Middle frontal gyrus (tissue), 1 donor: Measurements from ENCODE around the gene GAS6.

Experiments used
- DNase-seq: peaks from one replicate; pipeline ENCODE4 v3.0.0-alpha.2; 2015; ENCODE audit warnings: low spot score; ENCODE audit errors: extremely low spot score

GAS6 gene

DNA sequence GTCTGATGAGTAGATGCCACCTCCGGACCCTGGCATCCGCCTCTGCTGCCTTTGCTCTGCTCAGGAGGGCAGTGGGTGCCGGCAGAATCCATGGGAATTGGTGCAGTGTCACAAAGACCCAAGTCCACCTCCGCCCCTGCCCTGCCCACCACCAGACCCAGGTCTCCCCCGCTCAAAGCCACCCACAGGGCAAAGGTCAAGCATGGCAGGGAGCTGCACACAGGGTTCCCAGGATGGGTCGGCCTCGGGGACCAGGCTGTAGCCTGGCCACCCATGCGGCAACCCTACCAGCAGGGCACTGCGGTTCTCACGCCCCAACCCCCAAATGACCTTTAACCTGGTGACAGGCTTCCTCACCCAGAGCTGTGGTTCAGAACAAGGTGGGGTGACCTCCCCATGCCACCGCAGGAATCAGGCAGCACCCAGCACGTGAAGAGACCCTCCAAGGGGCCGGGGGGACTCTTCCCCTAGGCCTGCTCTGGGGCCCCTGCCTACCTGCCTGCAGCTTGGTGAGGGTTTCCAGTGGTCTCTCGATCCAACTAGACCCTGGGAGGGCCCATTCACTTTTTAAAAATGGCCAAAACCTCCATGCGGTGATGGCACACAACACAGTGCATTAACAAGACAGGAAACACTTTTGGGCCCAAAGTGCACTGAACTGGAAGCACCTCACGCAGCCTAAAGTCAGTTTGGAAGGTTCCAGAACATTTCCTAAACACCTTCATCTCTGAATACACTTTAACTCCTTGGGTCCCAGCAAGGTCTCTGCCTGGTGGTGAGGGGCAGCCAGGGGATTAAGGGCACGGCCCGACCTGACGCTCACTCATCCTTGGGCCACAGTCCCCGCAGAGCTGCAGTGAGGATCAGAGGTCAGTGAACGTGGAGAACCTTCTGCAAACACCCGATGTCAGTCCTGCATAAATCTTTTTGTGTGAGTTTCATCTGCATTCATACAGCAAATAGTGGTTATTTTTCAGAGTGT, 11.0 kb downstream of the GAS6 start:
- DNase-seq, result no peak

DNA sequence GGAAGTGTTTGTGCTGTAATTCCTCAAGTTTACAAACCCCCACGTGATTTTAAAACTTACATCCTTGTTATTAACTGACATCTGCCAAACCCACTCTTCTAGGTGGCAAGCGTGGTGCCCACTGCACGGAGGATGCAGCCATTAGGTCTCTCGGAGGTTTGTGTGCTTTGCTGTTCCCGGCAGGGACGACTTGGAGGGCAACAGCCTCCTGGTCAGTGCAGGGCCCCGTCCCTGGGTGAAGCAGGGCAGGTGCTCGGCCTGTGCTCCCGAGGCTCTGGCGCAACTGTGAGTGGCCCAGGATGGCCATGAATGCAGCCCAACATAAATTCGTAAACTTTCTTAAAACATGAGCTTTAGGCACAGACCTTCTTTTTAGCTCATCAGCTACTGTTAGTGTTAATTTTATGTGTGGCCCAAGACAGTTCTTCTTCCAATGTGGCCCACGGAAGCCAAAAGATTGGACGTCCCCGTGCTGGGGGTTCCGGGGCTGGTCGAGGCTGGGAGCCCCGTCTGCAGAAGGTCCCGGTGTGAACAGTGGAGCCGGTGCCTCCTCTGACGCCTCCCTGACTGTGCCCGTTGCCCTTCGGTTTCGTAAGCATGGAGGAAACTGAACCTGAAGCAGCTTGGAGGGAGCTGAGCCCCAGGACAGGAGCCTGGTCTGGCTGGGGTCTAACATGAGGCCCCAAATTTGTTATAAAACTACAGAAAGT, 11.9 kb downstream of the GAS6 start:
- no peak for DNase-seq

DNA sequence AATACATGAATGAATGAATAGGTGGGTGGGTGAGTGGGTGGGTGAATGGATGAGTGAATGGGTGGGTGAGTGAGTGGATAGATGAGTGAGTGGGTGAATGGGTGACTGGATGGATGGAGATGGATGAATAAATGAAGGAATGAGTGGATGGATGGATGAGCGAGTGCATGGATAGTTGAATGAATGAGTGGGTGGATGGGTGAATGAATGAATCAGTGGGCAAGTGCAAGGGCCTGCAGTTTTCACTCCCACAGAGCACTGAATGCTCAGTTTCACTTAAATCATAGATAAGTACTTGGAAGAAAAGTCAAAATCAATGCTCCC, 12.4 kb downstream of the GAS6 start:
- no peak for DNase-seq

DNA sequence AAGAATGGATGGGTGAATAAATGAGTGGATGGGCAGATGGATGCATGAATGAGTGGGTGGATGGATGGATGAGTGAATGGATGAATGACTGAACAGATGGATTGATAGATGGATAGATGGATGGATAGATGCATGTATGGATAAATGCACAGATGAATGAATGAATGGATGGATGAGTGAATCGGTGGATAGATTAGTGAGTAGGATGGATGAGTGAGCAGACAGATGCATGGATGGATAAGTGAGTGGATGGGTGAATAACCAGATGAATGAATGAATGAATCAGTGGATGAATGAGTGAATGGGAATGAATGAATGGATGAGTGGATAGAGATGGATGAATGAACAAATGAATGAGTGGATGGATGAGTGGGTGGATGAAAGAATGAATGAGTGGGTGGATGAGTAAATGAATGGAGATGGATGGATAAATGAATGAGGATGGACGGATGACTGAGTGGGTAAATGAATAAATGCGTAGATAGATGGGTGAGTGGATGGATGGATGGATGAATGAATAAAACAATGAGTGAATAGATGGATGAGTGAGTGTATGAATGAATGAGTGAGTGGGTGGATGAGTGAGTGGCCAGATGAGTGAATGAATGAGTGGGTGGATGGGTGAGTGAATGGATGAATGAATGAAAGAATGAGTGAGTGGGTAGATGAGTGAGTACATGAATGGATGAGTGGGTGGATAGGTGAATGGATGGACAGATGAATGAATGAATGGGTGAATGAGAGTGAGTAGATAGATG, 13.0 kb downstream of the GAS6 start:
- DNase-seq, result no peak

DNA sequence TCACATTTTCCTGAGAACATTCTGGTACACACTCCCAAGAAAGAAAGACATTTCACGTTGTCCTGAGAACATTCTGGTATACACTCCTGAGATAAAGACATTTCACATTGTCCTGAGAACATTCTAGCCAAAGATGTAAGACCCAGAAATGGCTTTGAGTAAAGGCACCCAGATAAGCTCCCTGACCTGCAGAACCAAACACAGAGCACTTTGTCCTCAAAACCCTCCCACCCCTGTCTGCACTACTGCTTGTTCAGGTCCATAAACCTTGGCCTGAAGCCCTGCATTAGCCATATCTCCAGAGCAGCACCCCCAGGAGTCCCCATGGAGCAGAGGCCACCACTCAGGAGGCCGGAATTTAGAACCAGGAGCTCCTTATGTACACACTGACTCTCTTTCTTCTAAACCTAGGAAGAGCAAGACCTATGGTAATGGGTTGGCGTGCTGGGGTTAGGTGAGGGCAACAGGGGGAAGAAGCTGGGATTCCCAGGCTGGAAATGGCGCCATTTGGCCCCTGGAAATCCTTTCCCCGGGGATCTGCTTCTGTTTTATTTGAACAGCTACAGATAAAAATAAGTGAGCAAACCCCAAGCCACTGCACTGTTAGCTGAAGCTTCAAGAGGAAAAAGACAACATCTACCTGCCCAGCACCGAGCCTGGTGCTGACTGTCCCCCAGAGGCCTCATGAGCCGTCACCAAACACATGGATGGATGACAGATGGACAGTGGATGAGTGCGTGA, 13.7 kb downstream of the GAS6 start:
- DNase-seq, result no peak

DNA sequence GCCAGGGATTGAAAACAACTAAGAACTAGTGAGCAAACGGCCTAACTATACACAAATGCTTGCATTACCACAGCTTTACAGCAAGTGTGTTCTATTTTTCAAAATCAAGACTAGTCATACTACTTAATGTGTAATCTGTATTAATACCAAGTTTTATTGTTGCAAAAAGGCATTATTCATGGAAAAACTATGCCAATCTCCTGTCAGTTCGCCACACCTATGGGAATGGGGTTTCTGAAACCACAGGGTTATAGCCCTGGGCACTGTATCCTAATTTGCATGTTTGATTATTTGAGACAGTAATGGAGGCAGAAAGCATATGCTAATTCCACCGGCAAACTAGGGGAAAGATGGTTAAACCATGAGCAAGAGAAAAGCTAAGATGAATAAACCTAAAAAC, 14.3 kb downstream of the GAS6 start:
- no peak for DNase-seq

DNA sequence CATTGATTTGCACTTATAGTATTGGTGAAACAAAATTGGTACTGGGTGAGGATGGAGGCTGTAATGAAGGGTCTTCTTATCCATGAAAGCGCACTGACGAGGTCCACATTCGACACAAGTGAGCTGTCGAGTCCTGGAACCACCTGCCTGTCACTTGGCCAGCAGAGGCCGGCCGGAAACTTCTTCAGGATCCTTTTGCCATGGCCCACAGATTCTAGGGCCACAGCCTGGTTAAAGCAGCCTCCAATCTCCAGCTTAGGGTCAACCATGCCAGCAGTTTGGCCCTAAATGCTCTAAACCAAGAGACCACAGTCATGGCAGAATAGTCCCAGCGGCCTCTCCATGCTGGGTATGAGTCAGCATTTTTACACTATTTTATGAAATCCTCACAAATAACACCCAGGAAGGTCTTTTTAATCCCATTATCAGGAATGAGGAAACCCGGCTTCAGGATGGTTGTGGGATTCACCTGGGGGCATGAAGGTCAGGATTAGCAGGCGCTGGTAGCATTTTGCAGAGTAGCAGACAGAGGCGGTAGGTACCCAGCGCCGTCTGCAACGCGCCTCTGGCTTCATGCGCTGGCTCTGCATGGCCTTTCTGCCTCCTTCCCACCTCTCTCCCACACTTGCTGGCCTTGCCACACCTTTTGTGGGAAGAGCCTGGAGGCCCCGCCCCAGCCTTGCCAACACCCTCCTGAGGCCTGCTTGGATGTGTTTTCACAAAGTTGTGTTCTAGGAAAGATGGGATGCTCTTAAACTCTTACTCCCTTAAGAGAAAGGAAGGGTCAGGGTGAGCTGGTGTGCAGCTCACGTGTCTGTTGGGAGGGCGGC, 15.2 kb downstream of the GAS6 start:
- no peak for DNase-seq

DNA sequence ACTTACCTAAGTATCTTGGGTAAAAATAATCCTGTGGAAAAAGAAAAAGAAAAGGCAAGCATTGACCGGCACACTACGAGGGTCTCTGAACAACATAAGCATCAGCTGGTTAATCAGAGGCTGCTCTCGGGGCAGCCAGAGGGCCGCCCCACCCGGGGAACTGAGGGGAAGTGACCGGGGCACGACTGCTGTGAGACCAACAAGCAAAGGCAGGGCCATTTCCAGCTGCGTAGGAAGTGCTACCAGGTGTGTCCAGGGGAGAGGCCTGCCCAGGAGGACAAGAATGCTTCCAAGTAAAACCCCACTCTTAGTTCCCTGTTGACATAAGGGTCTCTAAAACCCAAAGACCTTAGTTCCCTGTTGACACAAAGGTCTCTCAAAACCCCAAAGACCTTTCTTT, 15.9 kb downstream of the GAS6 start:
- DNase-seq, result no peak

DNA sequence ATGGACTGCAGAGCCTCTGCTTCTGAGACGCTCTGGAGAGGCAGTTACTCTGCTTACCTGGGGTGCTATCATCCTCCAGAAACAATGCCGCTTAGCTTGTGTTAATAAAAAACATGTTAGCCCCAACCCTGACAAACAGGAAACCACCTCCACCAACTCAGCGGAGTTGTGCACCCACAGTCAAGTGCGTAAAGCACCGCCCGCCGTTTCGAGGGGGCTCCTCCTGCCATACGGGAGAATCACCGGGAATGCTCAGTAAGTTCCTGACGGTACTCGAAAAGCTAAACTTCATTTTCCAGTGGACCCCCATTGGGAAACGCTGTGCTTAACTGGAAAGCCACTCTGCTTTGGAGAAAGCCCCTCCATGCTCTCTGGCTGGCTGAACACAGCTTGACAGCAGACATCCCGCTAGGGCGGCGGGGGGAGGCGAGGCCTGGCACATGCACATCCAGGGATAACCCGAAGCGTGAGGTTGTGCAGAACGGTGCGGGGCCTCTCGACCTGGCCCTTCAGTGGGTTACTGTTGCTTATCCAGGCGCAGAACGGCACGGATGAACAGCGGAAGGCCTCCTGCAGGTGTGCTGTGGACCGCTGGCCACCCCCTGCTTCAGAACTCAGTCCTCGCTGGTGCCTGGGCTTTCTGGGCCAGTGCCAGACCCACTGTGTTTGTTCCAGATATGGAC, 17.1 kb downstream of the GAS6 start:
- no peak for DNase-seq

DNA sequence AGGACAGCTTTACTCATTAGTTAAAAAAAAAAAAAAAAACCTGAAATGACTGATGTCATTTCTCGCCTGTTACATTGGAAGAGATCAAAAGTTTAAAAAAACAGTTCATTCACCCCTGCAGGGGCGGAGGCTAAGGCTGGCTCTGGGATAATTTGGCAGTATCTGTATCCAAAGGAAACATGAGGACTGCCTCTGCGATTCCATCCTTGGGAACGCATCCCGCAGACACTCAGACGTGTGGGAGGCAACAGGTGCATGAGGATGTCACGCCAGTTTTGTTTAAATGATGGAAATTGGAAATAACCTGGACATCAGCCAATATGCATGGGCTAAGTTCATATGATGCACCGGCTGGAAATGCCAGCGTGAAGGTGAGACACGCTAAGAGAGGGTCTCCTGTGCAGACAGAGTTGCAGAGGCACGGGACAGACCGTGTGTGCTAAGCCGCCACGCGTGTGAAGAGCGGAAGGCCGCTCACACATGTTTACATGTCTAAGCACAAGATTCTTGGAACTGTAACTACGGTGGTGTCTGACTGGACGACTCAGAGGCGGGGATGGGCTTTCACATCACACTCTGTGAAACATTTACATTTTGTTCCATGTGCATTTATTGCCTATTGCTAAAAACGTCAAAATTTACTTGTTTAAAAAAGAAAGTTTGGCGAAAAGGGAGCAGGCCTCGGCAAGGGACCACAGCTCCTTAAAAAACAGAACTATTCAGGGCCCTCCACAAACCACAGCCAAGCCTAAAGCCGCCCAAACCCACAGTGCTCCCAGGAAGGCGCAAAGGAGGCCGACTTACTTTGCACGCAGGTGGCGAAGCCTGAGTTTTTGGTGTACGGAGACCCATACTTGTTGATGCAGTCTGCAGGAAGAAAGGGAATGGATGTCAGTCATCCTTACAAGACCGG, 17.9 kb downstream of the GAS6 start:
- no peak for DNase-seq

DNA sequence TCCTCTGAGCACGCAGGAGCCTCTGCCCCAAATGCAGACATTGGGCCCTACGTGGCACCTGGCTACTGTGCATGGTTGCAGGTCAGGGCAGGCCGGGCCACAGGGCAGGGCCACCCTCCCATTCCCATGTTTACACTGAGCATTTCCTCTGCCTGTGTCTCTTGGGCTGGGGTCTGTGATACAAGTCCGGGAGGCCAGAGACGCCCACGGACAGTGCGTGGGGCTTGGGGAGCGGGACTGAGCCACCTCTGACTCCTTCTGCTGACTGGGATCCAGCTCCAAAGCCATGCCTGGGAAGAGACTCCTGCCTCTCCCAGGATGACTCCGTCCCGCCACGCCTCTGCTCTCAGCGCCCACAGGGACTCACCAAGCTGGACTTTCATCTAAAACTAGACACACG, 18.8 kb downstream of the GAS6 start:
- no peak for DNase-seq

DNA sequence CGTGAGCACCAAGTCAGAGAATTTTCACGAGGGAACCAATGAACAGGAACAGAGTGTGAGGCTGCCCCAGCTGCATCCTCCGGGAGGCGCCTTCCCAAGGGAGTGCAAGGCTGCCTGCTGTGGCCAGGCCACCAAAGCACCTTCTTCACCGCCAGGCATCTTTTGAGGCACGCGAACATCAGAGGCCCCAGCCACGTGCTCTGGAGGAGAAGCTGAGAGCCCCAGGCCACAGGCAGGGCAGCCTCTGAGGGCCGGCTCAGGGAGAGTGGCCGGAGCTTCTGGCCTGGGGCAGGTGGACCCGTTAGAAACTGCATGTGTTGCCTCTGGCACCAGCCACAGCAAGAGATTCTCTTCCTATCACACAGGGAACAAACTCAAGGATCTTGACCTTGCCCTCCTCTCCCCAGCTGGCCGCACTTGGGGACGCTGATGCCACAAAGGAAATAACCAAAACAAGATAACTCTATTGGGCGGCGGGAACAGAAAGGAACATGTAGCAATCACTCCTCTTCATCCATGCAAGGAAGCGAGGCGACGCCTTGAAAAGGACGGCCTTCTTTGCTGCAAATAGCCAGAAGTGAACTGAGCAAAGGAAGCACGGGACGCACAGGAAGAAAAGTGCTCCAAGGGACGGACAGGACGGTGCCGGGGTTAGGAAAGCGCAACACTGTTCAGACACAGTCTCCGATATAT, 19.9 kb downstream of the GAS6 start:
- no peak for DNase-seq

DNA sequence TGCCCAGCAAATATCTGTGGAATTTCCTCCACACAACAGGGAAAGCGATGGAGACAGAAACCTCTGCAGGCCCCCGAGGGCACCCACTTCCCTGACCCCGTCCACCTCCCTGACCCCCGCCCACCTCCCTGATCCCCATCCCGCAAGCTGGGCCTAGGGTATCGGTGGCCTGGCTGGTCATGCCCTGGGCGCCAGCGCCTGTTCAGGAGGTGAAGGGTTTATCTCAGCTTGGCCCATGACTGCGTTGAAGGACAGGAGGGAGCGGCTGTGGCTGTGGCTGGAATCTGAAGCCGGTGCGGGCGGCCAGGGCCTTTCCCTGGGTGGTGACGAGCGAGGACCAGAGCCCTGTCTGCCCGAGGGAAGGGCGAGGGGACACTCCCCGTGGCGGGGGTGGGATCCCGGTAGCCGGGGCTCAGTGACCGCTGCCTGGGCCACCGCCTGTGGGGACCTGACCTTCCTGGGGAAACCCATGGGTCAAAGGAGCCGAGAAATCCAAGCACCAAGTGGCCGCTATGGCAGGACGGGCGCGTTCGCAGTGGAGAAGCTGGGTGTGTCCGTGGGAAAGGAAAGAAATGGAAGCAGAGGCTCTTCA, 20.7 kb downstream of the GAS6 start:
- no peak for DNase-seq

DNA sequence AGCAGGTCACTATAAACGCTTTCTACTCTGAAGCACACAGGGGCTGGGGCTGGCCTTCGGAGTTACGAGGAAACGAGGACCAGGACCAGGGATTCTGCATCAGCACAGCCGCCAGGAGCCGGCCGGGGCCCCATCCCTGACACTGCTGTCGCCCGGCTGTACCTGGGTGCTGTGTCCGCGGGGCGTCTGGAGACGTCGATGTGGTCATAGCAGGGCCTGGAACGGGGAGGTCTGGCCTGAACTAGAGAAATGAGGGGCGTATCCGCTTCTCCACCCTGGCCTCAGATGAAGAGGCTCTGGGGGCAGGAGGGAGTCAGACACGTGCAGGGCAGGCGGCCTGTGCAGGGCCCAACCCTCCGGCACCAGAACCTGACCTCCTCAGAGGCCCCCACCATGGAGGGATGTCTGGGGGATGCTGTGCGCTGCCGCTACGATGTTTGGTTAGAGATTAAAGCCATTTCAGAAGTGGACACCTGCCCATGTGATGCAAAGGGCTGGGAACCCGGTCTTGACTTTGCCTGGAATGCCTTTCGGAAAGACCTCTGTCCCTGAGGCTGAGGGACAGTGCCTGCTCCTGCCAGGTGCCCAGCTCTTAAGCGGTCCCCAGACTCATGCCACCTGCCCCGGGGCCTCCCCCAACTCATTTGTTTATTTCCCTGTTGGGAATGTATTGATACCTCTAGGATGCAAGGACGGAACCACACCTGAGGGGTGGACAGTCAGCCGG, 21.4 kb downstream of the GAS6 start:
- no peak for DNase-seq

DNA sequence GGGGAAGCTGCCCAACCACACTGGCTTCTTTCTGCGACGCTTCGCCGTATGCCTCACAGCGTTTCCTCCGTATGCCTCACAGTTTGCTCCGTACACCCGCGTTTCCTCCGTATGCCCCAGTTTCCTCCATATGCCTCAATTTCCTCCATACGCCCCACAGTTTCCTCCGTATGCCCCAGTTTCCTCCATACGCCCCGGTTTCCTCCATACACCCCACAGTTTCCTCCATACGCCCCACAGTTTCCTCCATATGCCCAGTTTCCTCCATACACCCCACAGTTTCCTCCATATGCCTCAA, 22.6 kb downstream of the GAS6 start:
- DNase-seq, result no peak

DNA sequence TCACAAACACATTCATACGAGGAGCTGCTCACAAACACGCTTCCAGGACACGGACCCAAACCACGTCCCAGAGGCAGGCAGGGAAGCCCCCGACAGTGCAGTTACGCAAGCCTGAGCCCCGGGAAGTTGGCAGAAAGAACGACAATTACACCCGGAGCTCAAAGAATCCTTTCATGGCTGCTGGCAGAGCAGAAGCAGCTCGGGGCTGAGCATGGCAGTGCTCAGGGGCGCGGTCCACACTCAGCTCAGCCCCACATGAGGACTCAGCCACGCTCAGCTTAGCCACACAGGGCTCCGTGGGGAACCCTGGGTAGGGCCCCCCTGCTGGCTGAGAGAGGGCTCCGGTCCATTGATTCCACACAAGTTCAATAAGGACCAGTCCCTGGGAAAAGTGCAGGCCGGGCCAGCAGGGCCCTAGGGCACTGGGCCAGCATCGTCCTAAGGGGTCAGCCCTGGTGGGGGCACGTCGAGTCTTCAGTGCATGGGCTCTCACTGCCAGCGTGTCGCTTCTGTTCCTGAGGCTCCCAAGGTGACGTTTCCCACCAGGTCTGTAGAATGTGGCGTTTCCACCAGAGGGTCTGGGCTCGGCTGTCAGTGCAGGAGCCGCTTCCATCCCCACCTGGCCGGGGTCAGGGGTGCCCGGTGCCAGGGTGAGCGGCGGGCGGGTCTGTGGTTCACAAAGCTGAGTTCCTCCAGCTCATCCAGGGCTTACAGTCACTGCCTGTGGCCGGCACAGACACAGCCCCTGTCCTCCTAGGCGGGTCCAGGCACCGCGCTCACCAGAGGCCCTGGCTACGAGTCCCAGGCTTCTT, 23.1 kb downstream of the GAS6 start:
- DNase-seq, result no peak
